Kidney (tissue), 14 donors: ENCODE measurements around the gene CCDC102A. TPM values are rescaled to one million over a fixed set of nuclear protein-coding genes. Genes with fewer than 3 reads are reported as not detected.

ENCODE experiments used
- DNase-seq, 5 donors: peaks; one replicate each; pipeline ENCODE4 v3.0.0-alpha.2; 2013 to 2020
- FAIRE-seq: peaks from 2 replicates; lab custom pipeline; 2012; peaks lifted over from hg19 to GRCh38; lab: Jason Lieb, UNC
- H3K27ac ChIP-seq, 2 donors: one replicate each; pipeline ENCODE4 v1.7.0; 2013; ENCODE audit warnings: low read depth in 2 of 2, low read length in 2 of 2, inconsistent platforms in 1 of 2
- H3K27me3 ChIP-seq: one replicate; pipeline ENCODE4 v1.7.1; 2013; ENCODE audit warnings: low read length, inconsistent platforms; ENCODE audit not compliant: control insufficient read depth, insufficient read depth
- H3K36me3 ChIP-seq, 3 donors: one replicate each; pipeline versions ENCODE4 v1.7.0 to v1.7.1; 2013; ENCODE audit warnings: low read length in 3 of 3, control low read depth in 1 of 3, inconsistent platforms in 1 of 3; ENCODE audit not compliant: insufficient read depth in 3 of 3, control insufficient read depth in 2 of 3
- H3K4me1 ChIP-seq, 3 donors: one replicate each; pipeline versions ENCODE4 v1.7.0 to v1.7.1; 2013; ENCODE audit warnings: low read length in 3 of 3, inconsistent platforms in 1 of 3, low read depth in 1 of 3; ENCODE audit not compliant: control insufficient read depth in 2 of 3, insufficient read depth in 2 of 3
- H3K4me3 ChIP-seq, 3 donors: one replicate each; pipeline versions ENCODE4 v1.7.0 to v1.8.1; 2013; ENCODE audit warnings: low read length in 3 of 3, control low read depth in 1 of 3, inconsistent platforms in 1 of 3
- H3K9ac ChIP-seq, 3 donors: one replicate each; pipeline versions ENCODE4 v1.7.0 to v1.7.1; 2013; ENCODE audit warnings: low read length in 3 of 3, control low read depth in 1 of 3, inconsistent platforms in 1 of 3
- H3K9me3 ChIP-seq, 3 donors: one replicate each; pipeline versions ENCODE4 v1.7.0 to v1.7.1; 2013; ENCODE audit warnings: low read length in 3 of 3, control low read depth in 1 of 3, inconsistent platforms in 1 of 3; ENCODE audit not compliant: control insufficient read depth in 2 of 3, insufficient read depth in 1 of 3
- CTCF ChIP-seq: IDR thresholded peaks from 3 replicates; pipeline ENCODE4 v1.5.1; 2012; ENCODE audit warnings: mild to moderate bottlenecking, moderate library complexity, borderline replicate concordance; ENCODE audit not compliant: insufficient read depth; ENCODE audit errors: extremely low read depth
- intact Hi-C: fragments of 100-400 bp; cut with DNase I; formaldehyde crosslinking; loops from one replicate; pipeline ENCODE4 v1.11.1; 2022
- polyA plus RNA-seq: library from polyadenylated mRNA; stranded (reverse); fragments of 350-450 nt; fragmentation: Illumina TruSeq; extraction: RNeasy Lipid Tissue Mini Kit (QIAGEN cat#74804); gene quantifications from one replicate; pipeline ENCODE4 v1.2.3, GENCODE V29; 2014; ENCODE audit warnings: low read depth, low replicate concordance; ENCODE audit not compliant: insufficient read depth
- total RNA-seq: library from RNA; stranded (reverse); fragmentation: NEBNext Ultra II Directional; extraction: Animal tissue kit (Norgen Biotek cat#: 25700); gene quantifications from one replicate; pipeline ENCODE4 v1.2.1, GENCODE V29; 2021
- donor health status: control.
- donor health status: control.
- donor health status: control.
- donor health status: control.
- donor health status: control.
- donor health status: DM: yes; HTN: yes; CAD: no.
- donor health status: Normal renal cell carcinoma (clear cell type).

Gene CCDC102A
- total and polyA plus RNA-seq, 2 donors from 2014 or later: 5.7 to 11.9 TPM

GRCh38 chr16:57508035-57508425, 28.3 kb downstream of the CCDC102A start:
- Histone ChIP-seq H3K4me1 (peaks cover 2 to 11% (median 3%) of the 10 kb centered on the region in 3 donors), H3K27ac (no peak overlapping the region), H3K9ac (no peak overlapping the region), H3K4me3 (no peak overlapping the region), H3K36me3 (no peaks in the 10 kb centered on the region), H3K9me3 (no peaks in the 10 kb centered on the region), H3K27me3 (no peaks in the 10 kb centered on the region)
- intact Hi-C loops: no loop called here
- no peak for FAIRE-seq
- TF ChIP-seq CTCF: no peak
- DNase-seq: peak in 1 of 5 donors; percentile 55

DNA sequence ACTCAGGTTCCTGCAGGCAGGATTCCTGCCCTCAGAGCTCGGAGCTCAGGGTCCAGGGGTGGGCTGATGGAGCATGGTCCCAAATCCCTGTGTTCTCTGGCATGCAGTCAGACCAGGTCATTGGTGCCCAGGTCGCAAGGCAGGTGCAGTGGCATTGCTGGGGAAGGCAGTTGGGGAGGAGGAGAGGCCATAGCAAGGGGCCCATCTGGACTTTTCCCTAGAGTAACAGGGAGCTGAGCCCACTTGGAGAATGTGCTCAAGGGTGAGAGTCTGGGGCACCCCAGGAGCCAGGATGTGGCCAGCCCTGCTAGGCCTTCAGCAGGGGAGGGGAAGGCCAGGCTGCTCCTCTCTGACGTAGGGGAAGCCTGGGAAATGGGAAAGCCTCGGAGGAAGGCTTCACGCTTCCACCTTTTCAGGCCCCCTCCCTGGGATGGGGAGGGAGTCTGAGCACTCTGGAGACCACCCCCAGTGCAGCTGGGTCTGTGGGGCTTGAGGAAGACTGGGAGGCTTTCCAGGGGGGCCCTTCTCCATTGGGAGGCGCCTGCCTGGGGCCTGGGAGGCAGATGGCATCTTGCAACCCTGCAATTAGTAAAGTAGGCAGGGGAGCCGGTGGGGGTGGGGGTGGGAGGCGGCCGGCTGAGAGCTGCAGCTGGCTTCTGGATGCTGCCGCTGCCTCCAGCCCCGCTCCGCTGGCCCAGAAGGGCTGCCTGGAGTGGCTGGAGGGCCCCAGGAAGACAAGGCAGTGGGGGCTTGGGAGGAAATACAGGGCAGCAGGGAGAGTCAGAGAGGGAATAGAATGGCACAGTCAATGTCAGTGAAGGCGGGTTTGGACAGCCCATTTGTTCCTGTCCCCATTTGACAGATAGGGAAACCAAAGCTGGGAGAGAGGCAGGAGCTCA, 29.0 kb downstream of the CCDC102A start:
- TF ChIP-seq CTCF: no peak
- Histone ChIP-seq H3K27ac (no peak overlapping the region), H3K9me3 (no peaks in the 10 kb centered on the region), H3K27me3 (no peaks in the 10 kb centered on the region), H3K4me1 (peaks cover 0 to 5% (median 0%) of the 10 kb centered on the region in 3 donors), H3K36me3 (no peaks in the 10 kb centered on the region), H3K9ac (no peak overlapping the region), H3K4me3 (no peak overlapping the region)
- DNase-seq: peak in 2 of 5 donors; percentile 28 to 56
- intact Hi-C loops: no loop called here
- FAIRE-seq: no peak

DNA sequence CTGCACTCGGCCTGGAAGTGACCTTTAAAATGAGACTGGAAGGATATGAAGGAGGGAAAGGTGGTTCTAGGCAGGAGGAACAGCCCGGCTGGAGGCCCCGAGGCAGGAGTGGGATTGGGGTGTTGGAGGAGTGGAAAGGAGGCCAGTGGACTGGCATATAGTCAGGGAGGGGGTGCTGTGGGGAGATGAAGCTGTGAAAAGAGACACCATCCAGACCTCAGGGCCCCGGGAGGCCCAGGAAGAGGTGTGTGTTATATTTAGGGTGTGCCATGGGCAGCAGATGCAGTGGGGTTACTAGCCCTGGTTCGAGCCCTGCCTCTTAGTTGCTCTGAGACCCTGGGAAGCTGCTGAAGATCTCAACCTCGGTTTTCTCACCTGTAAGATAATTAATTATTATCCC, 31.2 kb downstream of the CCDC102A start:
- Histone ChIP-seq H3K36me3 (no peaks in the 10 kb centered on the region), H3K4me3 (no peak overlapping the region), H3K27ac (no peak overlapping the region), H3K4me1 (peaks cover 0 to 5% (median 0%) of the 10 kb centered on the region in 3 donors), H3K9ac (no peak overlapping the region), H3K9me3 (no peaks in the 10 kb centered on the region), H3K27me3 (no peaks in the 10 kb centered on the region)
- DNase-seq (peak in 1 of 5 donors; percentile 37), FAIRE-seq (no peak)
- intact Hi-C loops: no loop called here
- no peak for TF ChIP-seq CTCF
